Lower leg skin (tissue), 3 donors: ENCODE results near the gene NAALADL2.

Source experiments
- POLR2A ChIP-seq, 2 donors: fragments of 450-650 bp; IDR thresholded peaks; one replicate each; pipeline ENCODE4 v1.6.1; 2016 to 2017; ENCODE audit warnings: antibody characterized with exemption in 2 of 2, mild to moderate bottlenecking in 1 of 2, moderate library complexity in 1 of 2
- TF ChIP-seq, protein P1 (sequence below), 3 donors: fragments of 450-650 bp; IDR thresholded peaks; one replicate each; pipeline ENCODE4 v1.5.1; 2016; ENCODE audit warnings: antibody characterized with exemption in 3 of 3, mild to moderate bottlenecking in 3 of 3, moderate library complexity in 2 of 3

DNA sequence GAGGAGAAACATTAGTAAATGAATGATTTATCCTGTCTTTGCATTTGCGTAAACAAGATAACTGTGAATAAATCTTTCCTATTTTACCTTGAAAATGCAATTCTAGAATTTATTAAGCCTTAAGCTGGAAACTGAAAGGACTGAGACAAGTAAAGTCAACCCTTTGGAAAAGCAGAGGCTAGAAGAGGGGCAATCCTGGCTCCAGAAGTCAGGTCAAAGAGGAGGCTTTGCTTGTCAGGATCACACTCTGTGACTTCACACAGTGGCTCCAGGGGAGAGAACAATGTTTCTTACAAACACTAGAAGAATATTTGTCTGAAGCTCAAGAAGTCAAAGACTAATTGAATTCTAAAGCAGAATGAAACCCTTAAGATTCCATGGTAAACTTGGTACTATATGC lies 530.4 kb downstream of the NAALADL2 start:
- TF ChIP-seq, protein P1, sequence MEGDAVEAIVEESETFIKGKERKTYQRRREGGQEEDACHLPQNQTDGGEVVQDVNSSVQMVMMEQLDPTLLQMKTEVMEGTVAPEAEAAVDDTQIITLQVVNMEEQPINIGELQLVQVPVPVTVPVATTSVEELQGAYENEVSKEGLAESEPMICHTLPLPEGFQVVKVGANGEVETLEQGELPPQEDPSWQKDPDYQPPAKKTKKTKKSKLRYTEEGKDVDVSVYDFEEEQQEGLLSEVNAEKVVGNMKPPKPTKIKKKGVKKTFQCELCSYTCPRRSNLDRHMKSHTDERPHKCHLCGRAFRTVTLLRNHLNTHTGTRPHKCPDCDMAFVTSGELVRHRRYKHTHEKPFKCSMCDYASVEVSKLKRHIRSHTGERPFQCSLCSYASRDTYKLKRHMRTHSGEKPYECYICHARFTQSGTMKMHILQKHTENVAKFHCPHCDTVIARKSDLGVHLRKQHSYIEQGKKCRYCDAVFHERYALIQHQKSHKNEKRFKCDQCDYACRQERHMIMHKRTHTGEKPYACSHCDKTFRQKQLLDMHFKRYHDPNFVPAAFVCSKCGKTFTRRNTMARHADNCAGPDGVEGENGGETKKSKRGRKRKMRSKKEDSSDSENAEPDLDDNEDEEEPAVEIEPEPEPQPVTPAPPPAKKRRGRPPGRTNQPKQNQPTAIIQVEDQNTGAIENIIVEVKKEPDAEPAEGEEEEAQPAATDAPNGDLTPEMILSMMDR (IDR thresholded peaks at IDR 0.05), result no peak
- no peak for TF ChIP-seq POLR2A (IDR thresholded peaks at IDR 0.05)
